Gastrocnemius medialis (tissue), 4 donors: ENCODE results near the gene COL23A1. TPM values are rescaled to one million over a fixed set of nuclear protein-coding genes. Genes with fewer than 3 reads are reported as not detected.

Experiments used
- ATAC-seq, 2 donors: fragments of 150-250 bp; one replicate each; pipeline ENCODE4 v1.9.1; 2016
- DNase-seq, 2 donors: peaks; one replicate each; pipeline ENCODE4 v3.0.0-alpha.2; 2019
- H3K27ac ChIP-seq, 4 donors: fragments of 200-600 bp; sonication (generic); 1 replicate in 1 of 4; 2 replicates in 3 of 4; pipeline ENCODE4 v1.5.1; 2016 to 2018; ENCODE audit warnings: mild to moderate bottlenecking in 2 of 4, moderate library complexity in 1 of 4
- H3K27me3 ChIP-seq, 3 donors: fragments of 200-600 bp; sonication (generic) in 2 of 3; 1 replicate in 1 of 3; 2 replicates in 2 of 3; pipeline versions ENCODE4 v1.5.1 to v1.6.0; 2016 to 2019; ENCODE audit warnings: mild to moderate bottlenecking in 1 of 3, moderate library complexity in 1 of 3
- H3K36me3 ChIP-seq, 2 donors: fragments of 200-600 bp; sonication (generic) in 1 of 2; one replicate each; pipeline ENCODE4 v1.5.1; 2017 to 2018
- H3K4me1 ChIP-seq, 2 donors: fragments of 200-600 bp; sonication (generic) in 1 of 2; one replicate each; pipeline ENCODE4 v1.5.1; 2016 to 2017; ENCODE audit warnings: mild to moderate bottlenecking in 2 of 2
- H3K4me3 ChIP-seq, 4 donors: fragments of 200-600 bp; sonication (generic) in 3 of 4; 1 replicate in 1 of 4; 2 replicates in 3 of 4; pipeline ENCODE4 v1.5.1; 2016 to 2019; ENCODE audit warnings: mild to moderate bottlenecking in 2 of 4
- H3K9me3 ChIP-seq, 3 donors: fragments of 200-600 bp; sonication (generic) in 2 of 3; 1 replicate in 1 of 3; 2 replicates in 2 of 3; pipeline ENCODE4 v1.5.1; 2016 to 2019
- POLR2A ChIP-seq, 2 donors: fragments of 450-650 bp; IDR thresholded peaks; one replicate each; pipeline ENCODE4 v1.6.1; 2017; ENCODE audit warnings: antibody characterized with exemption in 2 of 2, mild to moderate bottlenecking in 2 of 2, moderate library complexity in 2 of 2
- in situ Hi-C, 4 donors: fragments of 200-750 bp; cut with MboI; loops; one replicate each; pipeline versions ENCODE4 v1.15.0 to v1.8.0; 2017; ENCODE audit warnings: low sequenced_read_pairs in 4 of 4
- intact Hi-C: fragments of 100-400 bp; cut with DNase I; formaldehyde crosslinking; loops from one replicate; pipeline ENCODE4 v1.15.1; 2023; ENCODE audit warnings: low total_unique reads
- total RNA-seq, 4 donors: library from RNA; depleted of rRNA; stranded (reverse); fragments of >200 nt; gene quantifications; one replicate each; pipeline versions ENCODE4 v1.1.0 to v1.2.3, GENCODE V29; 2016
- TF ChIP-seq, protein P1 (sequence below), 5 experiments: fragments of 450-650 bp in 3 of 5; fragments of 200-600 bp in 2 of 5; sonication (generic) in 2 of 5; IDR thresholded peaks in 4 of 5; conservative IDR thresholded peaks in 1 of 5; 1 replicate in 4 of 5; 2 replicates in 1 of 5; pipeline ENCODE4 v1.5.1; 2016 to 2019; ENCODE audit warnings: antibody characterized with exemption in 5 of 5, mild to moderate bottlenecking in 3 of 5, moderate library complexity in 3 of 5

COL23A1 gene
- total RNA-seq, 4 donors from 2014 or later, result 0.62 to 1.1 (median 0.97) TPM; not detected in 1

DNA sequence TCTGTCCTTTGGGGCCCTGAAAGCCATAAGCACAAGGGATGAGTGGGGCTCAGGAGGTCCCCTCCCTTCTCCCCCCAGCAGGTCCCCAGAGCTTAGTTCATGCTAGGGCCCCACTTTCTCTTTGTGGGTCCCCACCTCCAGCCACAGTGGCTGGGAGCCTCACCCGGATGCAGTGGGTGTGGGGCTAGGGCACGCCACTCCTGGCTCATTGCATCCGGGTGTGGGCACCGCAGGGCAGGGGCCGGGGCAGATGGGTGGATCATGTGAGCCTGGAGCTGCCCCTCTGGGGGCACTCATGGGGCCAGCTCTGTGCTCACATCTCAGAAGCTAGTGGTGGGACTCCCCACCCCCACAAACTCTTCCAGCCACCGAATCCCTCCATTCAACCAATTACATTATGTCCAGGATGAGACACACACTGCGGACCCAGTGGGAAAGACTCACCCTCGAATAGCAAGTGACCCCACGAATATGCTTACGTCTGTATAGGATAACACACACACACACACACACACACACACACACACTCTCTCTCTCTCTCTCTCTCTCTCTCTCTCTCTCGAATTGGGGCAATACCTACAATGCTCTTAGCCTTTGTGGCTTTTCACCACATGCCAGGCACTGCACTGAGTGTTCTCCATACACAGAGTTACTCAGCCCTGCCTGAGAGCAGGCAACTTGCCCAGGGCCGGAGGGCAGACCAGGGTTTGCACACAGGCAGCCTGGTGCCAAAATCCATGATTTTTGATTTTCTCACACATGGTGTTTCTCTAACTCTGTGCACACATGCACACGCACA is 340.8 kb downstream of the COL23A1 start:
- H3K4me1 ChIP-seq, result peaks cover 0 to 10% of the 10 kb centered on the region in 2 donors
- intact Hi-C loops (no loop called here), in situ Hi-C loops (no loop called here)
- peak; percentile 36 to 78 for ATAC-seq
- no peaks in the 10 kb centered on the region for H3K27me3 ChIP-seq
- no peak overlapping the region for H3K4me3 ChIP-seq
- TF ChIP-seq, protein P1, sequence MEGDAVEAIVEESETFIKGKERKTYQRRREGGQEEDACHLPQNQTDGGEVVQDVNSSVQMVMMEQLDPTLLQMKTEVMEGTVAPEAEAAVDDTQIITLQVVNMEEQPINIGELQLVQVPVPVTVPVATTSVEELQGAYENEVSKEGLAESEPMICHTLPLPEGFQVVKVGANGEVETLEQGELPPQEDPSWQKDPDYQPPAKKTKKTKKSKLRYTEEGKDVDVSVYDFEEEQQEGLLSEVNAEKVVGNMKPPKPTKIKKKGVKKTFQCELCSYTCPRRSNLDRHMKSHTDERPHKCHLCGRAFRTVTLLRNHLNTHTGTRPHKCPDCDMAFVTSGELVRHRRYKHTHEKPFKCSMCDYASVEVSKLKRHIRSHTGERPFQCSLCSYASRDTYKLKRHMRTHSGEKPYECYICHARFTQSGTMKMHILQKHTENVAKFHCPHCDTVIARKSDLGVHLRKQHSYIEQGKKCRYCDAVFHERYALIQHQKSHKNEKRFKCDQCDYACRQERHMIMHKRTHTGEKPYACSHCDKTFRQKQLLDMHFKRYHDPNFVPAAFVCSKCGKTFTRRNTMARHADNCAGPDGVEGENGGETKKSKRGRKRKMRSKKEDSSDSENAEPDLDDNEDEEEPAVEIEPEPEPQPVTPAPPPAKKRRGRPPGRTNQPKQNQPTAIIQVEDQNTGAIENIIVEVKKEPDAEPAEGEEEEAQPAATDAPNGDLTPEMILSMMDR (IDR thresholded peaks at IDR 0.05 in 4 of 5, conservative IDR thresholded peaks at IDR 0.05 in 1 of 5), result no peak
- TF ChIP-seq POLR2A (IDR thresholded peaks at IDR 0.05), result no peak
- no peaks in the 10 kb centered on the region for H3K9me3 ChIP-seq
- no peak overlapping the region for H3K27ac ChIP-seq
- no peak for DNase-seq
- H3K36me3 ChIP-seq, result no peaks in the 10 kb centered on the region

DNA sequence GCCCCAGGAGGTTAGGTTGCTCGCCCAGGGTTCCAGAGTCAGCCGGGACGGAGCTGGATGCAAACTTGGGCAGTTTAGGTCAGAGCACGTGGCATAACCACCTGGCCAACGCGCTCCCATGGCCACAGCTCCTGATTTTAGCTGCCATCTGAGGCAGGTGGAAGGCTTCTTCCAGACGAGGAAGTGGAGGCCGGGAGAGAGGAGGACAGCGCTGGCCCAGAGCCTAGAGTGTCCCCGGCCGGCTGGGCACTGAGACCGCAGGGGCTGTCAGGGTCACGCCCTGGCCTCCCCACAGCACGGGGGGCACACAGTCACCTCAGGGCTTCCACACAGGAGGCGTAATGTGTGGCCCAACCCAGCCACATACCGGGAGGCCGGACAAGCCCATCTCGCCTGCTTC is 341.4 kb downstream of the COL23A1 start:
- Histone ChIP-seq H3K27me3 (no peaks in the 10 kb centered on the region), H3K9me3 (no peaks in the 10 kb centered on the region), H3K4me1 (peaks cover 0 to 10% of the 10 kb centered on the region in 2 donors), H3K4me3 (no peak overlapping the region), H3K27ac (no peak overlapping the region), H3K36me3 (no peaks in the 10 kb centered on the region)
- in situ Hi-C loops (no loop called here), intact Hi-C loops (no loop called here)
- DNase-seq (no peak), ATAC-seq (no peak)
- no peak for TF ChIP-seq POLR2A (IDR thresholded peaks at IDR 0.05)
- TF ChIP-seq, protein P1 (IDR thresholded peaks at IDR 0.05 in 4 of 5, conservative IDR thresholded peaks at IDR 0.05 in 1 of 5), result no peak

DNA sequence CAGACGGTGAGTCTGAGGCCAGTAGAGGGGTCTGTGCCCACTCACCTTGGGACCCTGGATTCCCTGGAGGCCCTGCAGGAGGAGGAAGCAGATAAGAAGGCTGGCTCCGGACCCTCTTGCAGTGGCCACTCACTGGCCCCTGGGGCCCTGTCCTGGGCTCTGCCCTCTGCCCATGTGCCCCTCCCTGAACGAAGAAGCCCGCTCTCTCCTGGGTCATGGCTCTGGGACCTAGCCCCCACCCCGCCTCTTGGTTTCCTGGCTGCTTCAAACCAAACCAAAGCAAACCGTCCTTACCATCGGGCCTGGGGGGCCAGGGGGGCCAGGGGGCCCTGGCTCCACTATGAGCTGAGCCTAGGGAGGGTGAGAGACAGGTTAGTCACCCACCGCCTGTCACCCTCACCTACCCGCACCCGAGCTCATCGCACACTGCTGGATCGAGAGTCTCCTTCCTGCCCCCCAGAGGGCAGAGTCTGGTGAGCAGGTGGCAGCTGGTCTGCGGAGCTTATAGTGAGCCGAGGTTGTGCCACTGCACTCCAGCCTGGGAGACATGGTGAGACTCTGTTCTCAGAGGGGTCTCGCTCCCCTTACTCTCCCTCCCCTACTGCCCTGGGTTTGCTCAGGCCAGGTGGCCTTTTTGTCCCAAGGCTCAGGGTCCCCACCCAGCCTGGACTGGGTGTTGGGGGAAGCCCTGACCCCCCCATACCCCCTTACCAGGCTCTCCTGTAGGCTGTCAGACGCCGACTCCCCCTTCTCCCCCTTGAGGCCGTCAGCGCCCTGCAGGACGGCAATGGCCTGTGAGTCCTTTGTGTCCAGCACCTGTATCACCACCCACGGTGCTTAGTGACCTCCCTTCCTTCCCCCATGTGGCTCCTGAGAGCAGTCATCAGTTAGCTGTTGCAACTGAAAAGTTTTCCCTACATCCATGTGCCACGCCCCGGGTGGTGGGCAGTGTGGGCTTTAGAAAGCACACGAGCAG is 342.4 kb downstream of the COL23A1 start:
- DNase-seq (no peak), ATAC-seq (no peak)
- H3K4me1 ChIP-seq, result peaks cover 0 to 10% of the 10 kb centered on the region in 2 donors
- H3K9me3 ChIP-seq, result no peaks in the 10 kb centered on the region
- H3K36me3 ChIP-seq, result no peaks in the 10 kb centered on the region
- in situ Hi-C loops (no loop called here), intact Hi-C loops (no loop called here)
- no peak overlapping the region for H3K27ac ChIP-seq
- no peaks in the 10 kb centered on the region for H3K27me3 ChIP-seq
- TF ChIP-seq, protein P1 (IDR thresholded peaks at IDR 0.05 in 4 of 5, conservative IDR thresholded peaks at IDR 0.05 in 1 of 5), result no peak
- no peak for TF ChIP-seq POLR2A (IDR thresholded peaks at IDR 0.05)
- no peak overlapping the region for H3K4me3 ChIP-seq

DNA sequence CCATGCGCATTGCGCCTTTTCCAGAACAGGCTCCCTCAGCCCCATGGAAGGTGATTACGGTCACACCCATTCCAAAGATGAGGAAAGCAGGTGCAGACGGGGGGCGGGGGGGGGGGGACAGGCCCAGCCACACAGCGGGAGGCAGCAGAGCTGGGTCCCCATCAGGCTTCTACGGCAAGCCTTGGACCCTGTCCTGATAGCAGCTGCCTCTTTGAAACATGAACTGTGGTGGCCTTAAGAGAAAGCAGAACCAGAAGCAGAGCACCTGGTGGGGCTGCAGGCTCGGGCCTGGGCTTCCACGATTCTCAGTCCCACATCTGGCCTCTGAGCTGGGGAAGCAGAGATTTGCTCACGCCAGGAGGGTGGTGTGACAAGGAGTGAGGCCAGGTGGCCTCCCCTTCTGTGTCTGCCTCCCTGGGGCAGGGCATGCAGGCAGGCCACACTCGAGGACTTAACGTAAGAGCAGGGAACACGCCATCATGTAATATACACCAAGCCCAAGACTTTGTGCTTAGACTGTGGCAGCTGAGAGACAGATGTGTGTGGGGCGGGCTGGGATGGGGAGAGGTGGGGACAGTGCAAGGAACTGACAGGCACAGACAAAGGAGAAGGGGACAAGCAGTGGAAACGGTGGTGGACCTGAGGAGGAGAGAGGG is 343.4 kb downstream of the COL23A1 start:
- TF ChIP-seq POLR2A (IDR thresholded peaks at IDR 0.05), result no peak
- TF ChIP-seq, protein P1 (IDR thresholded peaks at IDR 0.05 in 4 of 5, conservative IDR thresholded peaks at IDR 0.05 in 1 of 5), result no peak
- no peaks in the 10 kb centered on the region for H3K36me3 ChIP-seq
- peak in 1 of 2 donors; percentile 20 for ATAC-seq
- H3K27ac ChIP-seq, result no peak overlapping the region
- intact Hi-C loops, result no loop called here
- no peak overlapping the region for H3K4me3 ChIP-seq
- no peaks in the 10 kb centered on the region for H3K9me3 ChIP-seq
- H3K27me3 ChIP-seq, result no peaks in the 10 kb centered on the region
- DNase-seq, result no peak
- in situ Hi-C loops, result no loop called here
- H3K4me1 ChIP-seq, result peaks cover 0 to 10% of the 10 kb centered on the region in 2 donors
